K562 (cell line): Measurements from ENCODE around the gene RREB1. TPM values are rescaled to one million over a fixed set of nuclear protein-coding genes. Genes with fewer than 3 reads are reported as not detected.
A peak's percentile ranks its signal among the peaks of the same experiment; 100 is the strongest.

Source experiments
- ATAC-seq: fragments of 200-7000 bp; cut with Tn5 transposase; 3 replicates; pipeline ENCODE4 v1.9.1; 2020; ENCODE audit warnings: moderate library complexity
- BruUV-seq: library from RNA; stranded (reverse); fragments of 400-500 nt; replicated peaks from 2 replicates; lab custom pipeline; 2021; lab: Mats Ljungman, UMichigan
- CTCF ChIA-PET: fragments of 300-600 bp; formaldehyde crosslinking; extraction: SDS; loops from one replicate; lab custom pipeline; 2021; ENCODE audit warnings: low intra/inter-chr PET ratio; lab: Yijun Ruan, JAX
- POLR2A ChIA-PET: fragments of 300-600, 350-650 bp; sonication (Branson Sonifier 250); formaldehyde crosslinking; extraction: SDS; loops from one replicate; lab custom pipeline; 2021; ENCODE audit warnings: antibody characterized with exemption, inconsistent platforms; lab: Yijun Ruan, JAX
- DNase-seq, 4 experiments: peaks; one replicate each; pipeline versions ENCODE4 v3.0.0 to v3.0.0-alpha.2; 2011 to 2018; ENCODE audit warnings: low spot score in 3 of 4, mixed read lengths in 3 of 4; ENCODE audit errors: extremely low read depth in 1 of 4
- FAIRE-seq: peaks from 2 replicates; lab custom pipeline; 2011; peaks lifted over from hg19 to GRCh38; lab: Jason Lieb, UNC
- H2AFZ ChIP-seq: 2 replicates; pipeline ENCODE4 v1.6.0; 2011; ENCODE audit warnings: low read depth, low read length, control low read depth, inconsistent platforms
- H3K27ac ChIP-seq: fragments of 200-600 bp; 3 replicates; pipeline ENCODE4 v1.8.0; 2011; ENCODE audit warnings: low read depth, mild to moderate bottlenecking, control low read depth, inconsistent platforms, low read length, moderate library complexity, mixed read lengths; ENCODE audit errors: extremely low read depth
- H3K27me3 ChIP-seq, 2 experiments: fragments of 300-600 bp in 1 of 2; 2 replicates in 1 of 2; 3 replicates in 1 of 2; pipeline versions ENCODE4 v1.6.0 to v1.8.0; 2011; ENCODE audit warnings: inconsistent platforms in 2 of 2, low read length in 2 of 2, mild to moderate bottlenecking in 1 of 2, mixed read lengths in 1 of 2, moderate library complexity in 1 of 2; ENCODE audit not compliant: control insufficient read depth in 2 of 2, insufficient read depth in 2 of 2
- H3K36me3 ChIP-seq: fragments of 300-600 bp; 3 replicates; pipeline ENCODE4 v1.8.0; 2011; ENCODE audit warnings: mild to moderate bottlenecking, low read length, inconsistent platforms; ENCODE audit not compliant: control insufficient read depth, insufficient read depth
- H3K4me1 ChIP-seq, 2 experiments: fragments of 200-600 bp in 1 of 2; replicated peaks in 1 of 2; 2 replicates in 1 of 2; 3 replicates in 1 of 2; pipeline versions ENCODE4 v1.5.1 to v1.8.0; 2011; ENCODE audit warnings: inconsistent platforms in 2 of 2, low read length in 2 of 2, mild to moderate bottlenecking in 1 of 2, mixed read lengths in 1 of 2, moderate library complexity in 1 of 2; ENCODE audit not compliant: control insufficient read depth in 2 of 2, insufficient read depth in 2 of 2
- H3K4me2 ChIP-seq: 2 replicates; pipeline ENCODE4 v1.6.1; 2011; ENCODE audit warnings: low read length, control low read depth, inconsistent platforms, mixed read lengths; ENCODE audit not compliant: insufficient read depth
- H3K4me3 ChIP-seq: fragments of 200-600 bp; sonication (generic), shearing (Covaris generic); 2 replicates; pipeline ENCODE4 v1.5.1; 2016; ENCODE audit warnings: control low read depth, inconsistent platforms
- H3K79me2 ChIP-seq: fragments of 200-600 bp; 3 replicates; pipeline ENCODE4 v1.8.0; 2011; ENCODE audit warnings: low read length, inconsistent platforms; ENCODE audit not compliant: control insufficient read depth, insufficient read depth
- H3K9ac ChIP-seq, 2 experiments: 2 replicates each; pipeline versions ENCODE4 v1.6.0 to v1.6.1; 2011; ENCODE audit warnings: low read depth in 2 of 2, low read length in 2 of 2, control low read depth in 1 of 2, inconsistent platforms in 1 of 2, mild to moderate bottlenecking in 1 of 2, mixed read lengths in 1 of 2; ENCODE audit not compliant: insufficient read depth in 1 of 2
- H3K9me1 ChIP-seq: one replicate; pipeline ENCODE4 v1.6.0; 2011; ENCODE audit warnings: inconsistent platforms, mild to moderate bottlenecking, low read length, moderate library complexity; ENCODE audit not compliant: control insufficient read depth, insufficient read depth
- H3K9me3 ChIP-seq: replicated peaks from 2 replicates; pipeline ENCODE4 v1.5.1; 2011; ENCODE audit warnings: low read depth, low read length, inconsistent platforms; ENCODE audit not compliant: control insufficient read depth, insufficient read depth
- H4K20me1 ChIP-seq: replicated peaks from 2 replicates; pipeline ENCODE4 v1.6.1; 2011; ENCODE audit warnings: low read length, inconsistent platforms, mixed read lengths; ENCODE audit not compliant: control insufficient read depth, insufficient read depth
- BCLAF1 ChIP-seq, 2 experiments: fragments of 450-650 bp in 1 of 2; IDR thresholded peaks; 2 replicates each; pipeline ENCODE4 v1.6.1; 2011 to 2017; ENCODE audit warnings: low read depth in 2 of 2, antibody characterized with exemption in 1 of 2, borderline replicate concordance in 1 of 2, low read length in 1 of 2, mild to moderate bottlenecking in 1 of 2, mixed read lengths in 1 of 2; ENCODE audit not compliant: control insufficient read depth in 1 of 2
- CCNT2 ChIP-seq: IDR thresholded peaks from 2 replicates; pipeline ENCODE4 v1.6.1; 2011; ENCODE audit warnings: borderline replicate concordance, low read depth, mild to moderate bottlenecking, moderate library complexity, mixed read lengths, low read length; ENCODE audit not compliant: insufficient read length; ENCODE audit errors: extremely low read depth
- CHD2 ChIP-seq: IDR thresholded peaks from 2 replicates; pipeline ENCODE4 v1.6.1; 2011; ENCODE audit warnings: low read depth, low read length
- E2F3 ChIP-seq: fragments of 250-450 bp; sonication (Bioruptor Pico); IDR thresholded peaks from 2 replicates; pipeline ENCODE4 v1.4.0; 2020; ENCODE audit warnings: mild to moderate bottlenecking
- ELF4 ChIP-seq: fragments of 450-650 bp; formaldehyde crosslinking; IDR thresholded peaks from 2 replicates; pipeline ENCODE4 v1.4.0; 2022; ENCODE audit warnings: missing genetic modification characterization
- HDGF ChIP-seq: fragments of 450-650 bp; IDR thresholded peaks from 2 replicates; pipeline ENCODE4 v1.6.1; 2016
- IRF9 ChIP-seq: fragments of 450-650 bp; IDR thresholded peaks from 2 replicates; pipeline ENCODE4 v1.6.1; 2016; ENCODE audit warnings: missing biosample characterization, missing genetic modification characterization
- NFIC ChIP-seq: fragments of 450-650 bp; IDR thresholded peaks from 2 replicates; pipeline ENCODE4 v1.6.1; 2017; ENCODE audit warnings: mild to moderate bottlenecking, inconsistent platforms
- PYGO2 ChIP-seq: fragments of 450-650 bp; IDR thresholded peaks from 2 replicates; pipeline ENCODE4 v1.6.1; 2016; ENCODE audit warnings: mild to moderate bottlenecking, missing genetic modification characterization, moderate library complexity, missing compliant biosample characterization
- SMAD1 ChIP-seq: fragments of 150-350 bp; IDR thresholded peaks from 2 replicates; pipeline ENCODE4 v1.6.1; 2014; ENCODE audit warnings: low read length, low read depth; ENCODE audit not compliant: partially characterized antibody
- TEAD2 ChIP-seq: fragments of 450-650 bp; IDR thresholded peaks from 2 replicates; pipeline ENCODE4 v1.6.1; 2016; ENCODE audit warnings: missing genetic modification characterization, control low read depth, missing compliant biosample characterization
- ZFX ChIP-seq: sonication (generic); formaldehyde crosslinking; IDR thresholded peaks from 2 replicates; pipeline ENCODE4 v1.8.0; 2022; ENCODE audit warnings: mild to moderate bottlenecking, missing genetic modification reagents, moderate library complexity
- ZNF184 ChIP-seq: sonication (generic); formaldehyde crosslinking; IDR thresholded peaks from 2 replicates; pipeline ENCODE4 v1.5.0; 2020; ENCODE audit warnings: missing genetic modification reagents
- WGBS: fragments of 100-300 bp; shearing (Covaris generic); methylation state at CpG from one replicate; pipeline ENCODE4 v1.1.6; 2016; ENCODE audit warnings: low coverage, mixed read lengths; ENCODE audit not compliant: insufficient coverage; ENCODE audit errors: missing lambda C conversion rate; 5-methylcytosine and 5-hydroxymethylcytosine counted together
- in situ Hi-C: fragments of 300-500 bp; cut with MboI; formaldehyde crosslinking; loops from 4 replicates; pipeline ENCODE4 v1.15.0; 2018; ENCODE audit warnings: inconsistent platforms, mixed read lengths
- intact Hi-C: fragments of 100-400 bp; cut with micrococcal nuclease; formaldehyde crosslinking; loops from 2 replicates; pipeline ENCODE4 v1.14.2; 2022
- polyA plus RNA-seq, 8 experiments: library from polyadenylated mRNA; depleted of rRNA in 4 of 8; stranded (reverse) in 5 of 8; unstranded in 3 of 8; fragments of >200 nt; fragmentation: Nextera tagmentation in 2 of 8; fragmentation: Illumina TruSeq in 1 of 8; extraction: Ambion mirVana in 2 of 8; extraction: Trizol in 1 of 8; gene quantifications; 2 replicates each; pipeline versions ENCODE4 v1.2.1 to v1.2.3, GENCODE V29; 2011 to 2014; ENCODE audit warnings: inconsistent platforms in 1 of 8, missing spikeins in 1 of 8
- total RNA-seq, 7 experiments: library from RNA; depleted of rRNA in 6 of 7; stranded (reverse); fragments of >200 nt in 6 of 7; fragmentation: Illumina TruSeq in 2 of 7; extraction: Trizol in 2 of 7; gene quantifications; 2 replicates each; pipeline versions ENCODE4 v1.2.1 to v1.2.3, GENCODE V29; 2011 to 2021; ENCODE audit warnings: low replicate concordance in 1 of 7
- TF ChIP-seq, protein P1 (sequence below): sonication (generic); formaldehyde crosslinking; IDR thresholded peaks from 2 replicates; pipeline ENCODE4 v1.8.0; 2022; ENCODE audit warnings: mild to moderate bottlenecking, missing genetic modification reagents

RREB1 gene
- total and polyA plus RNA-seq, 9 of the 15 experiments (the other 6 are each of a cell fraction or from before 2014, with no cell fraction given), result 3.3 to 64.2 (median 19.3) TPM

GRCh38 chr6:7100753-7101081, 7.0 kb upstream of the RREB1 start (continued):
- TF ChIP-seq CHD2 (no peak), BCLAF1 (IDR thresholded peaks at IDR 0.05; ENCODE audit: borderline replicate concordance in 1 of 2, control insufficient read depth in 1 of 2, low read depth in 2 of 2, low read length in 1 of 2) (no peak), E2F3 (no peak)
- TF ChIP-seq, protein P1, sequence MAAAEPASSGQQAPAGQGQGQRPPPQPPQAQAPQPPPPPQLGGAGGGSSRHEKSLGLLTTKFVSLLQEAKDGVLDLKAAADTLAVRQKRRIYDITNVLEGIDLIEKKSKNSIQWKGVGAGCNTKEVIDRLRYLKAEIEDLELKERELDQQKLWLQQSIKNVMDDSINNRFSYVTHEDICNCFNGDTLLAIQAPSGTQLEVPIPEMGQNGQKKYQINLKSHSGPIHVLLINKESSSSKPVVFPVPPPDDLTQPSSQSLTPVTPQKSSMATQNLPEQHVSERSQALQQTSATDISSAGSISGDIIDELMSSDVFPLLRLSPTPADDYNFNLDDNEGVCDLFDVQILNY (CRISPR knock-in tag), result 0 out of 2 replicates have a peak, but pooled peaks have one; percentile 48

GRCh38 chr6:7101290-7101689, 6.5 kb upstream of the RREB1 start:
- ChIA-PET POLR2A (interaction anchor here (0.6 to 0.9 kb wide), 2 partner anchors 18 to 48 kb away, joined by 3 to 4 read pairs; no protein-coding TSS in a partner anchor), CTCF (no interaction called here)
- H3K9me3 ChIP-seq, result no peaks in the 10 kb centered on the region
- H3K27ac ChIP-seq, result no peak overlapping the region
- 24% methylated on average over 8 of the region's 8 CpGs for WGBS
- peaks cover 23 to 33% of the 10 kb centered on the region in 2 experiments for H3K4me1 ChIP-seq
- H3K36me3 ChIP-seq, result no peaks in the 10 kb centered on the region
- peak overlapping the region in 1 of 2 experiments; percentile 75; a peak in 2 of 4 replicates for H3K9ac ChIP-seq
- H3K79me2 ChIP-seq, result no peaks in the 10 kb centered on the region
- no peaks in the 10 kb centered on the region for H3K27me3 ChIP-seq
- DNase-seq (no peak), ATAC-seq (peak; percentile 49), FAIRE-seq (no peak)
- peak overlapping the region; percentile 48; the same call in 1 of the 2 replicates for H3K4me2 ChIP-seq
- no peaks in the 10 kb centered on the region for H4K20me1 ChIP-seq
- TF ChIP-seq CCNT2 (no peak), ELF4 (0 out of 2 replicates have a peak, but pooled peaks have one; percentile 38), ZFX (CRISPR knock-in tag) (no peak; the same call in 1 of the 2 replicates), PYGO2 (tag) (no peak), TEAD2 (tag) (no peak), SMAD1 (no peak), IRF9 (tag) (0 out of 2 replicates have a peak, but pooled peaks have one; percentile 10), NFIC (peak; percentile 83), ZNF184 (no peak), HDGF (peak; percentile 12; the same call in 1 of the 2 replicates)
- H2AFZ ChIP-seq, result peak overlapping the region; percentile 98
- intact Hi-C loops, result no loop called here
- H3K9me1 ChIP-seq, result no peaks in the 10 kb centered on the region
- H3K4me3 ChIP-seq, result no peak overlapping the region
- in situ Hi-C loops, result no loop called here
- BruUV-seq, result no TSS peak
